Activated T-helper 2 cell treated with anti-CD3 and anti-CD28 coated beads, Interferon-gamma antibody, Interleukin-2, Interleukin-4, amounts not matched to agents 10 μg/mL and 5 μg/mL and 100 μg/mL, durations not matched to agents 14 hours and 24 hours and 36 hours (primary cell): Measurements from ENCODE around the gene CINP. TPM values are rescaled to one million over a fixed set of nuclear protein-coding genes. Genes with fewer than 3 reads are reported as not detected.
"Not testable (repeated sequence)": the region's sequence is repeated elsewhere in the genome, so short reads cannot be mapped to it uniquely, and the experiment has no call there.

Experiments
- DNase-seq: peaks from one replicate; pipeline ENCODE4 v3.0.0; 2021; ENCODE audit warnings: low spot score
- H3K27ac Mint-ChIP-seq: one replicate; pipeline ENCODE4 v1.8.0; 2021; ENCODE audit warnings: mixed read lengths
- H3K27me3 Mint-ChIP-seq: one replicate; pipeline ENCODE4 v1.8.0; 2021; ENCODE audit warnings: low read depth, mixed read lengths
- H3K36me3 Mint-ChIP-seq: one replicate; pipeline ENCODE4 v1.8.0; 2021; ENCODE audit warnings: low read depth, mixed read lengths
- H3K4me1 Mint-ChIP-seq: one replicate; pipeline ENCODE4 v1.8.0; 2021; ENCODE audit warnings: low read depth, mixed read lengths
- H3K4me3 Mint-ChIP-seq: one replicate; pipeline ENCODE4 v1.8.0; 2021; ENCODE audit warnings: low read depth, mild to moderate bottlenecking, moderate library complexity, mixed read lengths
- H3K9me3 Mint-ChIP-seq: one replicate; pipeline ENCODE4 v1.8.0; 2021; ENCODE audit warnings: mixed read lengths
- intact Hi-C: fragments of 100-400 bp; cut with micrococcal nuclease; formaldehyde crosslinking; loops from one replicate; pipeline ENCODE4 v1.15.1; 2023
- total RNA-seq: library from RNA; stranded (reverse); gene quantifications from 2 replicates; pipeline ENCODE4 v1.2.3, GENCODE V29; 2022

CINP gene
- total RNA-seq, 1 donor from 2014 or later = 39.6 TPM

GRCh38 chr14:102348376-102348775, 14.3 kb downstream of the CINP start:
- intact Hi-C loops = no loop called here
- Mint-ChIP-seq H3K4me1 (no peaks in the 10 kb centered on the region), H3K27me3 (no peaks in the 10 kb centered on the region), H3K27ac (no peak overlapping the region), H3K4me3 (no peak overlapping the region), H3K9me3 (no peaks in the 10 kb centered on the region), H3K36me3 (peaks cover 49% of the 10 kb centered on the region)
- DNase-seq = no peak

- Mint-ChIP-seq H3K9me3 (no peaks in the 10 kb centered on the region), H3K36me3 (peaks cover 49% of the 10 kb centered on the region), H3K27ac (no peak overlapping the region), H3K27me3 (no peaks in the 10 kb centered on the region), H3K4me1 (no peaks in the 10 kb centered on the region), H3K4me3 (no peak overlapping the region)
- intact Hi-C loops = no loop called here
- DNase-seq = no peak
These were observed 16.0 kb downstream of the CINP start for GRCh38 chr14:102346645-102347044.

DNA sequence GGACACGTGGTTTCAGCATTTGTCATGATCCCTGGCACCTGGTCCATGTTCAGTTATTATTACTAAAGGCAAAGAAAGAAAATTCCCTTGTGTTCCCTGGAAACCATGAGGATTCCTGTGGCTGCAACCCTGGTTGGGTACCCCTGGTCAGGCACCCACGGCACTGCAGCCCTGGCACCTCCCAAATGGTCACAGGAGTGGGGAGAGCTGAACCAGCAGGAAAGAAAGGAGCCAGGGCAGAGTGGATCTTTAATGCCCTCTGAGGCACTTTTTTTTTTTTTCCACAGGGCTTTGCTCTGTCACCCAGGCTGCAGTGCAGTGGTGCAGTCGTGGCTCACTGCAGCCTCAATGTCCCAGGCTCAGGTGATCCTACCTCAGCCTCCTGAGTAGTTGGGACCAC, 17.5 kb downstream of the CINP start:
- Mint-ChIP-seq H3K27me3 (no peaks in the 10 kb centered on the region), H3K4me1 (no peaks in the 10 kb centered on the region), H3K9me3 (no peaks in the 10 kb centered on the region), H3K4me3 (no peak overlapping the region), H3K27ac (no peak overlapping the region), H3K36me3 (peaks cover 54% of the 10 kb centered on the region)
- DNase-seq = no peak
- intact Hi-C loops = no loop called here

- Mint-ChIP-seq H3K4me3 (no peak overlapping the region), H3K4me1 (no peaks in the 10 kb centered on the region), H3K36me3 (peaks cover 47% of the 10 kb centered on the region), H3K9me3 (no peaks in the 10 kb centered on the region), H3K27ac (no peak overlapping the region), H3K27me3 (no peaks in the 10 kb centered on the region)
- no peak for DNase-seq
- intact Hi-C loops = no loop called here
These were observed 18.2 kb downstream of the CINP start for GRCh38 chr14:102344485-102344884.

- no peaks in the 10 kb centered on the region for H3K9me3 Mint-ChIP-seq
- no peak overlapping the region for H3K4me3 Mint-ChIP-seq
- DNase-seq = no peak
- intact Hi-C loops = no loop called here
- peaks cover 47% of the 10 kb centered on the region for H3K36me3 Mint-ChIP-seq
- no peak overlapping the region for H3K27ac Mint-ChIP-seq
- no peaks in the 10 kb centered on the region for H3K27me3 Mint-ChIP-seq
- H3K4me1 Mint-ChIP-seq = no peaks in the 10 kb centered on the region
These were observed 18.6 kb downstream of the CINP start for GRCh38 chr14:102344084-102344483.

GRCh38 chr14:102342238-102342637, 20.5 kb downstream of the CINP start:
- H3K4me1 Mint-ChIP-seq = no peaks in the 10 kb centered on the region
- H3K27me3 Mint-ChIP-seq = no peaks in the 10 kb centered on the region
- no peaks in the 10 kb centered on the region for H3K9me3 Mint-ChIP-seq
- no peak for DNase-seq
- H3K4me3 Mint-ChIP-seq = no peak overlapping the region
- intact Hi-C loops = no loop called here
- no peak overlapping the region for H3K27ac Mint-ChIP-seq
- H3K36me3 Mint-ChIP-seq = peaks cover 46% of the 10 kb centered on the region

DNA sequence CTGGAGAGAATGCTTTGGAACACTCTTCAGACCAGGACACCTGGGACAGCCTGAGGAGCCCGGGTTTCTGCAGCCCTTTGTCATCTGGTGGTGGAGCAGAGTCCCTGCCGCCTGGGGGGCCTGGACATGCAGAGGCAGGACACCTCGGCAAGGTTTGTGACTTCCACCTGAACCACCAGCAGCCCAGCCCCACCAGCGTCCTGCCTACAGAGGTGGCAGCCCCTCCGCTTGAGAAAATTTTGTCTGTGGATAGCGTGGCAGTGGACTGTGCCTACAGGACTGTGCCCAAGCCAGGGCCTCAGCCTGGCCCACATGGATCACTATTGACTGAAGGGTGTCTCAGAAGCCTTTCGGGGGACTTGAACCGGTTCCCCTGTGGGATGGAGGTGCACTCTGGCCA, 21.1 kb downstream of the CINP start:
- peak overlapping the region; percentile 63 for H3K27ac Mint-ChIP-seq

GRCh38 chr14:102338724-102339123, 24.0 kb downstream of the CINP start:
- Mint-ChIP-seq H3K27ac (peak overlapping the region; percentile 11), H3K9me3 (no peaks in the 10 kb centered on the region), H3K36me3 (peaks cover 46% of the 10 kb centered on the region), H3K27me3 (no peaks in the 10 kb centered on the region), H3K4me1 (no peaks in the 10 kb centered on the region), H3K4me3 (no peak overlapping the region)
- DNase-seq = no peak
- intact Hi-C loops = no loop called here

More for the DNA sequence above, 21.1 kb downstream of the CINP start:
- Mint-ChIP-seq H3K4me1 (no peaks in the 10 kb centered on the region), H3K36me3 (peaks cover 51% of the 10 kb centered on the region), H3K9me3 (no peaks in the 10 kb centered on the region), H3K4me3 (no peak overlapping the region), H3K27me3 (no peaks in the 10 kb centered on the region)
- intact Hi-C loops = no loop called here
- DNase-seq = no peak

DNA sequence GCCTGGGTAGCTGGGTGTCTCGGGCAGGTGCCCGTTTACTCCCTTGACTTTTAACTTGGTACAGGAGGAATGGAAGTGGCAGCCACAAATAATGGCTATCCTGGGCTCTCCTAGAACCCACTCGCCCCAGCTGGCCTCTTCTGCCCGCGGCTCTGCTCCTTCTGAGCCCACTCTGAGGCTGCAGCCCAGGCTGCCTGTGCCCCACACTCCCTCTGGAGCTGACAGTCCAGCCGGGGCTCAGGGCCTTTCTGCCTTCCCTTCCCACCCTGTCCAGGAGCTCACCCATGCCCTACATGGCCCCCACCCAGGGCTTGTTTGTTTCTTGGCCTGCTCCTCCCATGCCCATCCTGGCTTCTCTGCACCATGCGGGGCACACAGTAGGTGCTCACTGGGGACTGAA, 27.5 kb downstream of the CINP start:
- no peak overlapping the region for H3K27ac Mint-ChIP-seq
- DNase-seq = no peak
- H3K4me3 Mint-ChIP-seq = no peak overlapping the region
- H3K4me1 Mint-ChIP-seq = no peaks in the 10 kb centered on the region
- H3K9me3 Mint-ChIP-seq = no peaks in the 10 kb centered on the region
- peaks cover 30% of the 10 kb centered on the region for H3K36me3 Mint-ChIP-seq
- no peaks in the 10 kb centered on the region for H3K27me3 Mint-ChIP-seq
- intact Hi-C loops = no loop called here

DNA sequence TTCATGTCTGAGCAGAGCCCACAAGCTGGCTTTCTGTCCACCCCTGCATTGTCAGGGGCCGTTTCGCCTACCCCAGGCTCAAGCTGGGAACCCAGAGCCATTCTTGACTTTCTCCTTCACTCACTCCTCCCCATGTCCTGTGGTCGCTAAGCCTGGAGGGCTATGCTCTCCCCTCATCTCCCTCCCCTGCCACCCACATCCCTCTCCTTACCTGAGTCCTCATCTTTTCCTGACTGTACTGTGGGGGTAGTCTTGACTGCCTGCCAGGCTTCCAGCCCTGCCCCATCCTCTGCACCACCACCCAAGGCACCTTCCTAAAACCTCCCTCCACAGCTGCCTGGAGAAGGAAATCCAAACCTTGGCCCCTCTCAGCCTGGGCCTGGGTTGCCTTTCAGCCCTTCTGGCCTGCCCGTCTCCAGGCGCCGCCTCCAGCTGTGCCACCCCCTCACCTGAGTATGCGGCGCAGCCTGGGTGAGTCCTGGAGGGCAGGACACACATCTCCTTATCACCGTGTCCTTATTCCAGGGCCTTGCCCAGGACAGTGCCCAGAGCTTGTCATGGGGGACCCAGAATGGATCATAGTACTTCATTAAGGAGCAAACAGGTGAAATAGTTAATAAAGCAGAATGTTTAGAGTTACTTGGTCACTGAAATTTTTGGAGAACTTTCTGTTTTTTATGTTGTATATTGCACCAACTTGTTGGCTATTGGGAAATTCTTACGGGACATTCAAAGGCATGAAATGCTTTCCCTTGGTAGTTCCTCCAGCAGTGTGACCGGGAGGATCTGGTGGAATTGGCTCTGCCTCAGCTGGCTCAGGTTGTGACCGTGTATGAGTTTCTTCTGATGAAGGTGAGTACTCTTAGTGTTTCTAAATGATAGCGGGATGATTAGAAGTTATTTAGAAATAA, 28.6 kb downstream of the CINP start:
- no peaks in the 10 kb centered on the region for H3K9me3 Mint-ChIP-seq
- H3K27me3 Mint-ChIP-seq = no peaks in the 10 kb centered on the region
- no peaks in the 10 kb centered on the region for H3K4me1 Mint-ChIP-seq
- intact Hi-C loops = no loop called here
- no peak for DNase-seq
- H3K27ac Mint-ChIP-seq = no peak overlapping the region
- no peak overlapping the region for H3K4me3 Mint-ChIP-seq
- peaks cover 30% of the 10 kb centered on the region for H3K36me3 Mint-ChIP-seq

- H3K36me3 Mint-ChIP-seq = peaks cover 23% of the 10 kb centered on the region
- H3K9me3 Mint-ChIP-seq = no peaks in the 10 kb centered on the region
- no peak overlapping the region for H3K4me3 Mint-ChIP-seq
- H3K27ac Mint-ChIP-seq = no peak overlapping the region
- H3K4me1 Mint-ChIP-seq = no peaks in the 10 kb centered on the region
- intact Hi-C loops = no loop called here
- DNase-seq = no peak
- H3K27me3 Mint-ChIP-seq = no peaks in the 10 kb centered on the region
These were observed 29.3 kb downstream of the CINP start for GRCh38 chr14:102333390-102333789.

DNA sequence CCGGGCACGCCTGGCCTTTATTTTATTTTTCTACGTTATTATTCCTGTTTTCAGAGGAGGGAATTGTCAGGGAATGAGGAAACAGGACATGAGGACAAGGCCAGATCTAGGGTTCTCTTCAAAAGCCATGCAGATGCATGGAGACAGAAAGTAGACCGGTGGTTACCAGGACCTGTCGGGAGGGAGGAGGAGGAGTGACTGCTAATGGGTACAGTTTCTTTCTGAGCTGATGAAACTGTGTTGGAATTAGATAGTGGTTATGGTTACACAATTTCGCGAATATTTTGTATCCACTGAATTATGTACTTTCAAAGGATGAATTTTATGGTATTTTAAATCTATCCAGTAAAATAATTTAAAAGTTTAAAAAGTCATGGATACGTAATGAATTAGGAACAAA, 31.9 kb downstream of the CINP start:
- peaks cover 14% of the 10 kb centered on the region for H3K36me3 Mint-ChIP-seq
- no peak for DNase-seq
- H3K4me1 Mint-ChIP-seq = no peaks in the 10 kb centered on the region
- no peak overlapping the region for H3K4me3 Mint-ChIP-seq
- no peaks in the 10 kb centered on the region for H3K9me3 Mint-ChIP-seq
- no peaks in the 10 kb centered on the region for H3K27me3 Mint-ChIP-seq
- no peak overlapping the region for H3K27ac Mint-ChIP-seq
- intact Hi-C loops = no loop called here

DNA sequence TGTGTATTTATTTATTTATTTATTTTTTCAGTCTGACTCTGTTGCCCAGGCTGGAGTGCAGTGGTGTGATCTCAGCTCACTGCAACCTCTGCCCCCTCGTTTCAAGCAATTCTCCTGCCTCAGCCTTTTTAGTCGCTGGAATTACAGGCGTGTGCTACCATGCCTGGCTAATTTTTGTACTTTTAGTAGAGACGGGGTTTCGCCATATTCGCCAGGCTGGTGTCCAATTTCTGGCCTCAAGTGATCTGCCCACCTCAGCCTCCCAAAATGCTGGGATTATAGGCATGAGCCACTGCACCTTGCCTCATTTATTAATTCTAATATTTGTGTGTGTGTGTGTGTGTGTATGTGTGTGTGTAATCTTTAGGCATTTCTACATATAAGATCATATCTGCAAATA, 33.3 kb downstream of the CINP start:
- H3K4me3 Mint-ChIP-seq = not testable (repeated sequence)

More for the DNA sequence above, 33.3 kb downstream of the CINP start:
- H3K36me3 Mint-ChIP-seq, intact Hi-C loops, H3K9me3 Mint-ChIP-seq, H3K27me3 Mint-ChIP-seq, H3K27ac Mint-ChIP-seq, H3K4me1 Mint-ChIP-seq, DNase-seq: not testable (repeated sequence)
